ENCODE data around the gene HECW1. TPM values are rescaled to one million over a fixed set of nuclear protein-coding genes. Genes with fewer than 3 reads are reported as not detected.

The HECW1 gene
- total and polyA plus RNA-seq, 2 of the 13 experiments (the other 11 are each of a cell fraction or from before 2014, with no cell fraction given), result not detected

GRCh38 chr7:43609097-43609496, 496.6 kb downstream of the HECW1 start:
- no peaks in the 10 kb centered on the region for H3K27me3 ChIP-seq (ENCODE audit: control insufficient read depth in 1 of 2, insufficient read depth in 2 of 2, low read length in 2 of 2)
- 94% methylated on average over 2 of the region's 2 CpGs for WGBS (ENCODE audit: low lambda C conversion rate)
- H3K4me2 ChIP-seq (ENCODE audit: low read depth, low read length), result no peak overlapping the region
- peaks cover 12% of the 10 kb centered on the region for H3K79me2 ChIP-seq (ENCODE audit: insufficient read depth, low read length)
- CTCF ChIA-PET (ENCODE audit: low intra/inter-chr PET ratio, low total read pairs), result no interaction called here
- H3K9me3 ChIP-seq (ENCODE audit: low read length), result no peaks in the 10 kb centered on the region
- ATAC-seq, result no peak
- H4K20me1 ChIP-seq (ENCODE audit: insufficient read depth, low read length), result 0 out of 2 replicates have a peak, but pooled peaks cover 6% of the 10 kb centered on the region
- H3K4me1 ChIP-seq (ENCODE audit: insufficient read depth, low read length), result no peaks in the 10 kb centered on the region
- no peak overlapping the region for H3K27ac ChIP-seq (ENCODE audit: extremely low read length, insufficient read depth, low read length)
- no peak overlapping the region for H3K9ac ChIP-seq (ENCODE audit: insufficient read depth, low read depth, low read length)
- BruUV-seq (replicated peaks), result no TSS peak
- in situ Hi-C loops (cut with HindIII; ENCODE audit: extremely low pct_ligation_motif_present, low pct_unique_long_range_greater_than_20kb) (no loop called here), intact Hi-C loops (cut with micrococcal nuclease; ENCODE audit: unreplicated experiment) (no loop called here)
- FAIRE-seq, result no peak
- H2AFZ ChIP-seq (ENCODE audit: low read length), result no peak overlapping the region
- H3K36me3 ChIP-seq (replicated peaks in 1 of 2; ENCODE audit: control insufficient read depth in 1 of 2, insufficient read depth in 2 of 2, low read length in 2 of 2), result peaks cover 11 to 63% of the 10 kb centered on the region in 2 experiments
- DNase-seq (ENCODE audit: low spot score), result no peak
- POLR2A ChIA-PET, result no interaction called here
- no peak for TF ChIP-seq KDM5A (IDR thresholded peaks at IDR 0.05; ENCODE audit: borderline replicate concordance, low read length)
- no peak for TF ChIP-seq ZNF614 (CRISPR knock-in tag; IDR thresholded peaks at IDR 0.05; ENCODE audit: borderline replicate concordance)
- TF ChIP-seq ETV6 (CRISPR knock-in tag; conservative IDR thresholded peaks at IDR 0.05), result no peak
- TF ChIP-seq FIP1L1 (IDR thresholded peaks at IDR 0.05; ENCODE audit: borderline replicate concordance, insufficient read depth, low read depth, low read length), result no peak
- TF ChIP-seq ATF1 (CRISPR knock-in tag; IDR thresholded peaks at IDR 0.05), result no peak
- TF ChIP-seq RFX1 (IDR thresholded peaks at IDR 0.05), result no peak
- no peak for TF ChIP-seq KDM6A (CRISPR knock-in tag; IDR thresholded peaks at IDR 0.05; ENCODE audit: low read depth)
- TF ChIP-seq HES4 (CRISPR knock-in tag; IDR thresholded peaks at IDR 0.05; ENCODE audit: borderline replicate concordance), result no peak
- TF ChIP-seq ATAD3A (CRISPR knock-in tag; IDR thresholded peaks at IDR 0.05), result no peak
- TF ChIP-seq ZNF556 (CRISPR knock-in tag; IDR thresholded peaks at IDR 0.05; ENCODE audit: borderline replicate concordance), result no peak
- no peak for TF ChIP-seq HMG20B (CRISPR knock-in tag; conservative IDR thresholded peaks at IDR 0.05)
- TF ChIP-seq ZNF891 (CRISPR knock-in tag; IDR thresholded peaks at IDR 0.05), result no peak
- TF ChIP-seq CENPBD1 (CRISPR knock-in tag; IDR thresholded peaks at IDR 0.05; ENCODE audit: borderline replicate concordance, low read depth), result no peak
- no peak for TF ChIP-seq ZNF549 (CRISPR knock-in tag; IDR thresholded peaks at IDR 0.05)
- TF ChIP-seq DBP (CRISPR knock-in tag; IDR thresholded peaks at IDR 0.05; ENCODE audit: not compliant biosample characterization), result no peak
- TF ChIP-seq MAFK (conservative IDR thresholded peaks at IDR 0.05 in 1 of 2, IDR thresholded peaks at IDR 0.05 in 1 of 2; ENCODE audit: low read length in 2 of 2), result no peak
- no peak for TF ChIP-seq PHF5A (CRISPR knock-in tag; IDR thresholded peaks at IDR 0.05; ENCODE audit: low read depth, unreplicated experiment)
- TF ChIP-seq FOXC1 (CRISPR knock-in tag; IDR thresholded peaks at IDR 0.05; ENCODE audit: borderline replicate concordance), result no peak
- no peak overlapping the region for H3K4me3 ChIP-seq (replicated peaks in 1 of 3; ENCODE audit: insufficient read depth in 1 of 3, low read depth in 2 of 3, low read length in 3 of 3)

Data from HepG2 (cell line).